Sigmoid colon (tissue), 4 donors: ENCODE measurements around the gene ACAP2.

Source experiments
- POLR2A ChIP-seq, 2 donors: fragments of 450-650 bp; IDR thresholded peaks; one replicate each; pipeline ENCODE4 v1.6.1; 2016; ENCODE audit warnings: antibody characterized with exemption in 2 of 2, mild to moderate bottlenecking in 2 of 2, moderate library complexity in 2 of 2
- POLR2AphosphoS5 ChIP-seq, 4 donors: sonication (generic); formaldehyde crosslinking; IDR thresholded peaks; one replicate each; pipeline ENCODE4 v1.6.1; 2017; ENCODE audit warnings: antibody characterized with exemption in 4 of 4
- TF ChIP-seq, protein P1 (sequence below), 4 experiments: fragments of 450-650 bp in 3 of 4; fragments of 200-600 bp in 1 of 4; IDR thresholded peaks; one replicate each; pipeline ENCODE4 v1.5.1; 2016 to 2019; ENCODE audit warnings: antibody characterized with exemption in 4 of 4, mild to moderate bottlenecking in 3 of 4, moderate library complexity in 2 of 4

DNA sequence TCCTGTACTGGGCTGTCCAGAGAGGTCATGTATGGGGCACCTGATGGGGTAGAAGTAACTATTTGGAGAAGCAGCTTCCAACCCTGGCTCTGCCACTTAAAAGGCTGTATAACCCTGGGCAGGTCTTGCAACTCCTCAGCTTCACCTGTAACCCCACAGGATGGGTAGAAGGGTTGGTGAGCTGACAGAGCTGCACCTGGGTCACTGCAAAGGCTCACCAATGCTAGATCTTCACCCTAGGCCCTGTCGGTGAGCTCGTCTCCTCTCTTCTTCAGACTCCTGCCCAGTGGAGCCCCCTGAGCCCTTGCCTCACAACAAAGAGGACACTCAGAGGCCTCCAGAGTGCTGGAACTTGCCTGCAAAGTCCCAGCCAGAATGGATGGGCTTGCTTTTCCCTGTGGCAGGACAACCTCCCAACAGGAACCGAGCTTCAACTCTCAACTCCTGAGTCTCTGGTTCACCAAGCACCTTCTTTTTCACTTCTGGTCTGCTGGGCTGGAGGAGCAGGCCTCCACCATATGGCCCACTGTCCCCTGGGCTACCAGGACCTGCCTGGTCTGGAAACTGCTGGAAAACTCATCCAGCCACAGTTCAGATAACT is 217.7 kb downstream of the ACAP2 start:
- TF ChIP-seq, protein P1, sequence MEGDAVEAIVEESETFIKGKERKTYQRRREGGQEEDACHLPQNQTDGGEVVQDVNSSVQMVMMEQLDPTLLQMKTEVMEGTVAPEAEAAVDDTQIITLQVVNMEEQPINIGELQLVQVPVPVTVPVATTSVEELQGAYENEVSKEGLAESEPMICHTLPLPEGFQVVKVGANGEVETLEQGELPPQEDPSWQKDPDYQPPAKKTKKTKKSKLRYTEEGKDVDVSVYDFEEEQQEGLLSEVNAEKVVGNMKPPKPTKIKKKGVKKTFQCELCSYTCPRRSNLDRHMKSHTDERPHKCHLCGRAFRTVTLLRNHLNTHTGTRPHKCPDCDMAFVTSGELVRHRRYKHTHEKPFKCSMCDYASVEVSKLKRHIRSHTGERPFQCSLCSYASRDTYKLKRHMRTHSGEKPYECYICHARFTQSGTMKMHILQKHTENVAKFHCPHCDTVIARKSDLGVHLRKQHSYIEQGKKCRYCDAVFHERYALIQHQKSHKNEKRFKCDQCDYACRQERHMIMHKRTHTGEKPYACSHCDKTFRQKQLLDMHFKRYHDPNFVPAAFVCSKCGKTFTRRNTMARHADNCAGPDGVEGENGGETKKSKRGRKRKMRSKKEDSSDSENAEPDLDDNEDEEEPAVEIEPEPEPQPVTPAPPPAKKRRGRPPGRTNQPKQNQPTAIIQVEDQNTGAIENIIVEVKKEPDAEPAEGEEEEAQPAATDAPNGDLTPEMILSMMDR (IDR thresholded peaks at IDR 0.05): no peak
- TF ChIP-seq POLR2A (IDR thresholded peaks at IDR 0.05) (no peak), POLR2AphosphoS5 (IDR thresholded peaks at IDR 0.05) (no peak)
